Activated T-cell treated with anti-CD3 and anti-CD28 coated beads, Interleukin-2, amount 50 U/mL, for 72 hours (primary cell): ENCODE measurements around the gene LIME1. TPM values are rescaled to one million over a fixed set of nuclear protein-coding genes. Genes with fewer than 3 reads are reported as not detected.

Experiments used
- ATAC-seq, 2 donors: fragments of 150-1000 bp; cut with Tn5 transposase; replicated peaks in 1 of 2; 2 replicates each; pipeline ENCODE4 v1.10.0; 2021; ENCODE audit warnings: moderate library complexity in 2 of 2, mild to moderate bottlenecking in 1 of 2
- DNase-seq, 2 donors: peaks; one replicate each; pipeline ENCODE4 v3.0.0; 2021 to 2022; ENCODE audit warnings: mixed read lengths in 1 of 2
- H3K27ac Mint-ChIP-seq: one replicate; pipeline ENCODE4 v1.8.0; 2022; ENCODE audit warnings: mild to moderate bottlenecking, moderate library complexity, mixed read lengths
- H3K27me3 Mint-ChIP-seq: one replicate; pipeline ENCODE4 v1.8.0; 2022; ENCODE audit warnings: low read depth, mixed read lengths
- H3K36me3 Mint-ChIP-seq, 2 donors: one replicate each; pipeline ENCODE4 v1.8.0; 2022; ENCODE audit warnings: mixed read lengths in 2 of 2, mild to moderate bottlenecking in 1 of 2; ENCODE audit not compliant: insufficient read depth in 2 of 2
- H3K4me1 Mint-ChIP-seq: one replicate; pipeline ENCODE4 v1.8.0; 2022; ENCODE audit warnings: low read depth, mixed read lengths
- H3K4me3 Mint-ChIP-seq, 2 donors: one replicate each; pipeline ENCODE4 v1.8.0; 2022; ENCODE audit warnings: mild to moderate bottlenecking in 2 of 2, mixed read lengths in 2 of 2, moderate library complexity in 2 of 2
- H3K9me3 Mint-ChIP-seq, 2 donors: one replicate each; pipeline ENCODE4 v1.8.0; 2022; ENCODE audit warnings: mixed read lengths in 2 of 2
- total RNA-seq, 2 donors: library from RNA; stranded (reverse); gene quantifications; one replicate each; pipeline ENCODE4 v1.2.3, GENCODE V29; 2022

LIME1 gene
- total RNA-seq, 2 donors from 2014 or later: 13.4 to 21.1 TPM

- Mint-ChIP-seq H3K4me1 (peaks cover 10% of the 10 kb centered on the region), H3K4me3 (peak overlapping the region in 1 of 2 donors; percentile 29), H3K9me3 (no peaks in the 10 kb centered on the region), H3K27ac (peak overlapping the region; percentile 28), H3K36me3 (no peaks in the 10 kb centered on the region), H3K27me3 (no peaks in the 10 kb centered on the region)
- ATAC-seq (no peak), DNase-seq (no peak)
Observed at GRCh38 chr20:63749597-63750508, 13.4 kb downstream of the LIME1 start.

GRCh38 chr20:63750807-63751470, 14.5 kb downstream of the LIME1 start:
- H3K4me3 Mint-ChIP-seq: peak overlapping the region; percentile 71 to 72
- no peaks in the 10 kb centered on the region for H3K27me3 Mint-ChIP-seq
- no peaks in the 10 kb centered on the region for H3K9me3 Mint-ChIP-seq
- no peaks in the 10 kb centered on the region for H3K36me3 Mint-ChIP-seq
- DNase-seq (peak; percentile 60 to 66), ATAC-seq (peak; percentile 79 to 82)
- peaks cover 10% of the 10 kb centered on the region for H3K4me1 Mint-ChIP-seq
- peak overlapping the region; percentile 58 for H3K27ac Mint-ChIP-seq

- peak in 1 of 2 donors; percentile 26 for ATAC-seq
- Mint-ChIP-seq H3K4me1 (peaks cover 15% of the 10 kb centered on the region), H3K9me3 (no peaks in the 10 kb centered on the region), H3K4me3 (peak overlapping the region; percentile 71 to 72), H3K36me3 (no peaks in the 10 kb centered on the region), H3K27me3 (no peaks in the 10 kb centered on the region), H3K27ac (no peak overlapping the region)
- DNase-seq: peak in 1 of 2 donors; percentile 25
Observed at GRCh38 chr20:63751471-63752271, 15.2 kb downstream of the LIME1 start.

DNA sequence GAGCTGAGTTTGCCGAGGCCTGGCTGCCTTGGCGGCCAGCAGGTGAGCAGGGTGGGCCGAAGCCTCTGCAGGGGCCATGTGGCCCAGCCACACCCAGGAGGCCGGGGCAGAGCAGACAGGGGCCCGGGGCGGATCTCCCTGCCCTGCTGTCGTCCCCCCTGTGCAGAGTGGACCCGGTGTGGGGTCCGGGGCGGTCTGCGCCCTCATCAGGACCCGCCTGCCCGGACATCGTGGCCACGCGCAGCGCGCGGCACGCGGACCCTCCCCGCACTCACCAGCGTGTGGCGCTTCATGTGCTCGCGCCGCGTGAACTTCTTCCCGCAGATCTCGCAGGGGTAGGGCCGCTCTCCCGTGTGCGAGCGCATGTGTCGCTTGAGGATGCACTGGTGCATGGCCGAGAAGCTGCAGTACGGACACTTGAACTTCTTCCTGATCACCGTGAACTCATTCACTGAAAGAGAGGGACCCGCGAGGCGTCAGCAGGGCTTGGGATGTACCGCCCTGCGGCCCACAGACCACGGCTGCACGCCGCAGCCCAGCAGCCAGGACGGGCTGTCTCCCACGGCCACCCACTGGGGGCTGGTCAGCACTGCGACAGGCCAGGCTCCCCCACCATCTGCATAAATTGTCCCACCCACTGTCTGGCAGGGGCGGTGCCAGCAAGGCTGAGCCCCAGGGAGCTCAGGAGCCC, 16.1 kb downstream of the LIME1 start:
- no peaks in the 10 kb centered on the region for H3K9me3 Mint-ChIP-seq
- no peaks in the 10 kb centered on the region for H3K27me3 Mint-ChIP-seq
- H3K4me3 Mint-ChIP-seq: no peak overlapping the region
- ATAC-seq: no peak
- H3K4me1 Mint-ChIP-seq: peaks cover 18% of the 10 kb centered on the region
- no peaks in the 10 kb centered on the region for H3K36me3 Mint-ChIP-seq
- no peak for DNase-seq
- no peak overlapping the region for H3K27ac Mint-ChIP-seq

DNA sequence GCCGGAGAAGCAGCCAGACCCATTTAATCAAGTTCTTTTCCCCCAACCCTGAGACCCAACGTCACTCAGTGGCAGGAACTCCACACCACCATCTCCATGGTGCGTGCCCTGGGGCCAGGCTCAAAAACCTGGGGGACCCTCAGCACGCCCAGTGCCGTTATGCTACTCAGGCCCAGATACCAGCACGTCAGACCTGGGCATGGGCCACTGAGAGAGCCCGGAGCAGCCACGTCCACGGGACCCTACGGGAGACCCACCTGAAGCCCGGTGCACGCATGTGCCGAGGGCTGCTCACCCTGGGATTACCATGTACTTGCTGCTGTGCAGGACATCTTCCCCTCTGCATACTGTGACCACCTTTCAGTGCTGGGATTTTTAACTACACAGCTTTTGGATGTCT, 16.9 kb downstream of the LIME1 start:
- Mint-ChIP-seq H3K36me3 (no peaks in the 10 kb centered on the region), H3K4me3 (no peak overlapping the region), H3K9me3 (no peaks in the 10 kb centered on the region), H3K4me1 (peaks cover 18% of the 10 kb centered on the region), H3K27ac (no peak overlapping the region), H3K27me3 (no peaks in the 10 kb centered on the region)
- DNase-seq: no peak
- no peak for ATAC-seq

GRCh38 chr20:63754008-63754407, 17.5 kb downstream of the LIME1 start:
- H3K9me3 Mint-ChIP-seq: no peaks in the 10 kb centered on the region
- ATAC-seq (no peak), DNase-seq (no peak)
- no peak overlapping the region for H3K4me3 Mint-ChIP-seq
- no peak overlapping the region for H3K27ac Mint-ChIP-seq
- H3K36me3 Mint-ChIP-seq: no peaks in the 10 kb centered on the region
- peaks cover 18% of the 10 kb centered on the region for H3K4me1 Mint-ChIP-seq
- no peaks in the 10 kb centered on the region for H3K27me3 Mint-ChIP-seq

GRCh38 chr20:63755933-63756647, 19.6 kb downstream of the LIME1 start:
- Mint-ChIP-seq H3K9me3 (no peaks in the 10 kb centered on the region), H3K27ac (no peak overlapping the region), H3K36me3 (no peaks in the 10 kb centered on the region), H3K4me1 (peaks cover 11% of the 10 kb centered on the region), H3K27me3 (no peaks in the 10 kb centered on the region), H3K4me3 (no peak overlapping the region)
- ATAC-seq (no peak), DNase-seq (no peak)

DNA sequence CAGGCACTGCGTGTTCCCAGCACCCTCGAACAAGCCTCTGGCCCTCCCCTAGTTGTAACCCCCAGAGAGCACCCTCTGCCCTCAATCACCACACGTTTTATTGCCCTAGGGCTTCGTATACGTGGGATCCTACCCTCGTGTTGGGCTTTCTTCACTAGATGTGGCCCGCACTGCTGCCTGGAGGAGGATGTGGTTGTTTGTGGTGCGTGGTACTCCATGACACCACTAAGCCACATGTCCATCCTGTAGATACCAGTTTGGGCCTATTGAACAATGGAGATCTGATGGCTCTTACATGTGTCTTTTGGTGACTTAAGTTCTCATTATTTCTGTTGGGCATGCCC, 20.2 kb downstream of the LIME1 start:
- ATAC-seq (peak in 1 of 2 donors; percentile 83), DNase-seq (no peak)
- no peak overlapping the region for H3K4me3 Mint-ChIP-seq
- no peaks in the 10 kb centered on the region for H3K9me3 Mint-ChIP-seq
- peaks cover 8% of the 10 kb centered on the region for H3K4me1 Mint-ChIP-seq
- H3K36me3 Mint-ChIP-seq: no peaks in the 10 kb centered on the region
- no peaks in the 10 kb centered on the region for H3K27me3 Mint-ChIP-seq
- no peak overlapping the region for H3K27ac Mint-ChIP-seq

DNA sequence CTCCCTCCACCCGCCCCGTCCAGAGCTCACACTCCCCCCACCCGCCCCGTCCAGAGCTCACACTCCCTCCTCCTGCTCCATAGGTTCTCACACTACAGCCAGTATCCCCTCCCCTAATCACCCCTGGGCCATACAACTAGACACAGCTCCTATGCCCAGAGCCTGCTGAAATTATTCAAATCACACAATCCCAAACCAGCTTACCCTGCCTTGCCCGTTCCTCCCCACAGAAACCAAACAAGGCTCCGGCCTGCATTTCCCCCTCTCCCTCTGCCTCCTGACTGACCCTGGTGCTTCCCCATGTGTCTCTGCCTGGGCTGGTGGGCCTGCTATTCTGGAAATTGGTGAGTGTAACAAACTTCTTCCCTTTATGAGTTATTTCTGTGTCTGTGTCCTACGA, 21.7 kb downstream of the LIME1 start:
- H3K4me3 Mint-ChIP-seq: no peak overlapping the region
- no peaks in the 10 kb centered on the region for H3K9me3 Mint-ChIP-seq
- no peak for DNase-seq
- no peak overlapping the region for H3K27ac Mint-ChIP-seq
- H3K4me1 Mint-ChIP-seq: peaks cover 8% of the 10 kb centered on the region
- ATAC-seq: no peak
- H3K36me3 Mint-ChIP-seq: no peaks in the 10 kb centered on the region
- no peaks in the 10 kb centered on the region for H3K27me3 Mint-ChIP-seq

GRCh38 chr20:63759377-63759901, 23.0 kb downstream of the LIME1 start:
- Mint-ChIP-seq H3K4me1 (peaks cover 8% of the 10 kb centered on the region), H3K27ac (no peak overlapping the region), H3K9me3 (no peaks in the 10 kb centered on the region), H3K27me3 (no peaks in the 10 kb centered on the region), H3K36me3 (no peaks in the 10 kb centered on the region), H3K4me3 (no peak overlapping the region)
- no peak for ATAC-seq
- no peak for DNase-seq

GRCh38 chr20:63765082-63765873, 28.8 kb downstream of the LIME1 start:
- H3K36me3 Mint-ChIP-seq: no peaks in the 10 kb centered on the region
- no peak overlapping the region for H3K4me3 Mint-ChIP-seq
- no peaks in the 10 kb centered on the region for H3K27me3 Mint-ChIP-seq
- DNase-seq (no peak), ATAC-seq (no peak)
- H3K9me3 Mint-ChIP-seq: no peaks in the 10 kb centered on the region
- H3K4me1 Mint-ChIP-seq: no peaks in the 10 kb centered on the region
- H3K27ac Mint-ChIP-seq: no peak overlapping the region
